Central memory CD8-positive, alpha-beta T cell (primary cell): ENCODE results near the gene GAS1.

ENCODE experiments used
- ATAC-seq: fragments of 150-1000 bp; cut with Tn5 transposase; replicated peaks from 2 replicates; pipeline ENCODE4 v1.10.0; 2022; ENCODE audit warnings: mild to moderate bottlenecking, moderate FRiP score, moderate number of reproducible peaks; ENCODE audit not compliant: poor library complexity, severe bottlenecking; ENCODE audit errors: extremely low read depth
- DNase-seq, 2 donors: peaks; one replicate each; pipeline ENCODE4 v3.0.0; 2021; ENCODE audit warnings: low spot score in 2 of 2
- H3K27ac Mint-ChIP-seq: one replicate; pipeline ENCODE4 v1.8.0; 2022; ENCODE audit warnings: low read depth, mild to moderate bottlenecking, moderate library complexity, mixed read lengths
- H3K27me3 Mint-ChIP-seq: one replicate; pipeline ENCODE4 v1.8.0; 2022; ENCODE audit warnings: mixed read lengths
- H3K36me3 Mint-ChIP-seq: one replicate; pipeline ENCODE4 v1.8.0; 2022; ENCODE audit warnings: mild to moderate bottlenecking, moderate library complexity, mixed read lengths; ENCODE audit not compliant: insufficient read depth
- H3K4me1 Mint-ChIP-seq: one replicate; pipeline ENCODE4 v1.8.0; 2022; ENCODE audit warnings: mixed read lengths
- H3K4me3 Mint-ChIP-seq: one replicate; pipeline ENCODE4 v1.8.0; 2022; ENCODE audit warnings: mild to moderate bottlenecking, moderate library complexity, mixed read lengths
- H3K9me3 Mint-ChIP-seq: one replicate; pipeline ENCODE4 v1.8.0; 2022; ENCODE audit warnings: mixed read lengths

Gene GAS1

DNA sequence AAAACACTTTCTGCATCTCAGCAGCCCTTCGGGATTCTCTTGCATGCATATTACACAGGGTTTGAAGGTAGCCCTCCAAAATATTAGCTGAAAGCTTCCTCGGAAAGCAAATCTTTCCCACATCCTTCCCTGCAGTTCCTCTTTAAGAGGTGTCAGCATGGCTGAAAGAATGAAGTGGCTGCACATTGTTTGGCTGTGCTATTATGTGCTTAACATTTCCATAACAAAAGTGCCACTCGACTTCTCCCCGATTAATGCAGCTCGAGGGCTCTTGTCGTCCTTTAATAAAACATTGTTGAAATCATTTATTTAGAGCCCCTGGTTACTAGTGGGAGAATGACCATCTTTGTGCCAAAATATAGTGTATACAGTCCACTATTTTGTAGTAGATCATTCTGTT lies 6.5 kb downstream of the GAS1 start:
- Mint-ChIP-seq H3K27me3 (peaks cover 85% of the 10 kb centered on the region), H3K4me3 (no peak overlapping the region), H3K4me1 (peaks cover 5% of the 10 kb centered on the region), H3K36me3 (no peaks in the 10 kb centered on the region), H3K27ac (no peak overlapping the region), H3K9me3 (no peaks in the 10 kb centered on the region)
- ATAC-seq (no peak), DNase-seq (no peak)

DNA sequence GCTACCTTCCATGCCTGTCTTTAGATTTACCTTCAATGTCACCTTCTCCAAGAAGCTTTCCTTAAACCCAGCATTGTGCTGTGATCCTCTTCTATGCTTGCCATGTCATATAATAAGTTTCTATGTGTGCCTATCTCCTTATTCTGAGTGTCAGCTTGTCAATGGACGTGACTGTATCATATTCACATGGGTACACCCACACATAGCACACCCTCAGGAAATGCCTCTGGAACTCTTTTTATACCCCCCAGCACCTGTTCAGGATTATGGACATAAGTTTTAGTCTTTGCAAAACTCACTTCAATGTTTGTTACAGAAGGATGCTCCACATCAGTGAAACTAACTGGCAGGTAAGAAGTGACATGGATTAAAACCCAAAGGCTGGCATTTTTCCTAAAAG lies 7.4 kb downstream of the GAS1 start:
- no peak for ATAC-seq

GRCh38 chr9:86939321-86939720 lies 8.0 kb downstream of the GAS1 start:
- H3K9me3 Mint-ChIP-seq = no peaks in the 10 kb centered on the region
- H3K36me3 Mint-ChIP-seq = no peaks in the 10 kb centered on the region
- H3K4me1 Mint-ChIP-seq = no peaks in the 10 kb centered on the region
- no peak for ATAC-seq
- peaks cover 79% of the 10 kb centered on the region for H3K27me3 Mint-ChIP-seq
- no peak overlapping the region for H3K4me3 Mint-ChIP-seq
- H3K27ac Mint-ChIP-seq = no peak overlapping the region
- DNase-seq = no peak

More for the DNA sequence above, 7.4 kb downstream of the GAS1 start:
- DNase-seq = no peak
- H3K36me3 Mint-ChIP-seq = no peaks in the 10 kb centered on the region
- no peaks in the 10 kb centered on the region for H3K4me1 Mint-ChIP-seq
- H3K9me3 Mint-ChIP-seq = no peaks in the 10 kb centered on the region
- no peak overlapping the region for H3K4me3 Mint-ChIP-seq
- H3K27ac Mint-ChIP-seq = no peak overlapping the region
- H3K27me3 Mint-ChIP-seq = peaks cover 83% of the 10 kb centered on the region

DNA sequence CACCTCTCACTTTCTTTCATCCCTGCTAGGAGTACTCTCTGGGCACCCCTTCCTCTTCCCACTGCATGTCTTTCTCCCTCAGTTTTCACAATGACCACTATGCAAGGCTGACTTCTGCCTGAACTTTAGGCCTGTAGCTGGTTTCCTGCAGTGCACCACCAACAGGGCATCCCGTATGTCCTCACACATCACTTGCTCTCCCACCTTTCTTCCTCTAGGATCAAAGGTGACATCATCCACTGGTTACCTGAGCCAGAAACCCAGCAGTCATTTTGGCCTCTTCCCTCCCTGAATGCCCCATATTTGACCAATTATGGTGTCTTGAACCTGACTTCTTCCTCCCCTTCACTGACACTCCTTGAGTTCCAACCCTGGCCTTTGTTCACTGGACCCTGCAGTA lies 8.5 kb downstream of the GAS1 start:
- no peak for ATAC-seq
- H3K9me3 Mint-ChIP-seq = no peaks in the 10 kb centered on the region
- no peak overlapping the region for H3K27ac Mint-ChIP-seq
- H3K36me3 Mint-ChIP-seq = no peaks in the 10 kb centered on the region
- H3K4me1 Mint-ChIP-seq = no peaks in the 10 kb centered on the region
- no peak for DNase-seq
- H3K4me3 Mint-ChIP-seq = no peak overlapping the region
- H3K27me3 Mint-ChIP-seq = peaks cover 79% of the 10 kb centered on the region

DNA sequence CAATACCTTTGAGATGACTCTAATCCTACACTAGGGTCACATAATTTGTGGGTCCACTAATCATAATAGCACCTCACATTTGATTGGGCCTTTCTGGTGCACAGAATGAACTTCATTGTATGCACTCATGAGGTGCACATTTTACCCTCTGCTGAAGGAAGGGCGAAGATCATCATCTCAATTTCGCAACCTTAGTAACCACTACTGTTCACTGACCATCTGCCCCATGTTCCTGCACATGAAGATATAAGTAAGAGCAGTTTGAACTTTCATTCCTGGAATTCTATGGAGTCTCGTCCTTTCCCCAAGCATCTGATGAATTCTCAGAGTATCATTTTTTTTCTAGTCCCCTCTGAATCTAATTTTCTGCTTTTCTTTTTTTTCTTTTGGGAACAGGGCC lies 21.2 kb downstream of the GAS1 start:
- ATAC-seq (no peak), DNase-seq (no peak)
- no peaks in the 10 kb centered on the region for H3K36me3 Mint-ChIP-seq
- H3K27ac Mint-ChIP-seq = no peak overlapping the region
- no peak overlapping the region for H3K4me3 Mint-ChIP-seq
- H3K27me3 Mint-ChIP-seq = peaks cover 92% of the 10 kb centered on the region
- peaks cover 7% of the 10 kb centered on the region for H3K9me3 Mint-ChIP-seq
- H3K4me1 Mint-ChIP-seq = no peaks in the 10 kb centered on the region

GRCh38 chr9:86925686-86926085 lies 21.6 kb downstream of the GAS1 start:
- Mint-ChIP-seq H3K4me3 (no peak overlapping the region), H3K36me3 (no peaks in the 10 kb centered on the region), H3K9me3 (peaks cover 7% of the 10 kb centered on the region), H3K4me1 (no peaks in the 10 kb centered on the region), H3K27ac (no peak overlapping the region), H3K27me3 (peaks cover 87% of the 10 kb centered on the region)
- ATAC-seq = no peak
- DNase-seq = no peak

DNA sequence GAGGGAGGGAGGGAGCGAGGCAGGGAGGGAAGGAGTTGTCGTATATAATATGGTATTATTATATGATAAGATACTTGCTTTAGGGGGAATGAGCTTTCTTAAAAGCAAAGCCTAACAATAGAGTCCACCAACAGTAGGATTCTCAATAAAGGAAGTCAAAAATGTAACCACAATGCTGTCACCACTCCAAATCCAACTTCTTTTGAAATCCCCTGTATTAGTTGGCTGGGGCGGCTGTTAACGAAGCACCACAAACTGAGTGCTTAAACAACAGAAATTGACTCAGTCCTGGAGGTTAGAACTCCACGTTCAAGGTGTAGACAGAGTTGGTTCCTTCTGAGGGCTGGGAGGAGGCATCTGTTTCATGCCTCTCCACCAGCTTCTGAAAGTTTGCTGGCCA lies 23.1 kb downstream of the GAS1 start:
- Mint-ChIP-seq H3K4me1 (no peaks in the 10 kb centered on the region), H3K27ac (no peak overlapping the region), H3K9me3 (no peaks in the 10 kb centered on the region), H3K27me3 (peaks cover 72% of the 10 kb centered on the region), H3K4me3 (no peak overlapping the region), H3K36me3 (no peaks in the 10 kb centered on the region)
- DNase-seq (no peak), ATAC-seq (no peak)

GRCh38 chr9:86921151-86921923 lies 26.0 kb downstream of the GAS1 start:
- no peak overlapping the region for H3K4me3 Mint-ChIP-seq
- H3K27ac Mint-ChIP-seq = no peak overlapping the region
- no peaks in the 10 kb centered on the region for H3K36me3 Mint-ChIP-seq
- no peak for ATAC-seq
- peaks cover 56% of the 10 kb centered on the region for H3K27me3 Mint-ChIP-seq
- DNase-seq = no peak
- no peaks in the 10 kb centered on the region for H3K9me3 Mint-ChIP-seq
- no peaks in the 10 kb centered on the region for H3K4me1 Mint-ChIP-seq

DNA sequence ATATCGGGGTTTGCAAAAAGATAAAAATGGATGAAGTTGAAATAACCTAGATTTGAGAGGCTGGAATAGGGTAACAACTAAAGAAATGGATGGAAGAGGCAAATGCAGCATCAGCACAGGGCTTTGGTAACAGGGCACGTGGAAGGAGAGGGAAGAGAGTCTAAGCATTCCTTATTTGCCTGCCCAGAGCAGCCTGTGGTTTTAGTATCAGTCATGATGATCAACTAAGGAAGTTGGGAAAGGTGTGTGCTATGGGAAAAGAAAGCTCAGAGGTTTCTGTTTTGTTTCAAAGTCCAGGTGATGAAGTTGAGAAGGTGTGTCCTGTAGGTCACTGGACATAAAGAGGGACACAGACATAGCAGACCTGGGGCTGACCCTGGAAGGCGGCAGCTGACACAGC lies 28.8 kb downstream of the GAS1 start:
- no peaks in the 10 kb centered on the region for H3K36me3 Mint-ChIP-seq
- no peaks in the 10 kb centered on the region for H3K4me1 Mint-ChIP-seq
- no peaks in the 10 kb centered on the region for H3K9me3 Mint-ChIP-seq
- H3K27me3 Mint-ChIP-seq = peaks cover 47% of the 10 kb centered on the region
- no peak overlapping the region for H3K27ac Mint-ChIP-seq
- no peak overlapping the region for H3K4me3 Mint-ChIP-seq
- DNase-seq (no peak), ATAC-seq (no peak)

DNA sequence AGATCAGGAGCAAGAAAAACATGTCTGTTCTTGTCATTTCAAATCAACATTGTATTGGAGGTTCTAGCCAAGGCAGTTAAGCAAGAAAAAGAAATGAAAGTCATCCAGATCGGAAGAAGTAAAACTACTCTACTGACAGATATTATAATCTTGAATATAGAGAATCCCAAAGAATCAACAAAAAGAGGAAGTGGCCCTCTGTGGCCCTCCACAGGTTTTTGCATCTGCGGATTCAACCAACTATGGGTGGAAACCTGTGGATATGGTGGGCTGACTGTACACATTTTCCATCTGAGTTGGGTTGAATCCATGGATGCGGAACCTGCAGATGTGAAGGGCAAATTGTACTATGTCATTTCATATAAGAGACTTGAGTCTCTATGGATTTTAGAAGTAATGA lies 35.1 kb downstream of the GAS1 start:
- no peak for ATAC-seq
- H3K36me3 Mint-ChIP-seq = no peaks in the 10 kb centered on the region
- H3K27me3 Mint-ChIP-seq = peaks cover 64% of the 10 kb centered on the region
- peaks cover 6% of the 10 kb centered on the region for H3K9me3 Mint-ChIP-seq
- H3K27ac Mint-ChIP-seq = no peak overlapping the region
- H3K4me3 Mint-ChIP-seq = no peak overlapping the region
- no peak for DNase-seq
- no peaks in the 10 kb centered on the region for H3K4me1 Mint-ChIP-seq

DNA sequence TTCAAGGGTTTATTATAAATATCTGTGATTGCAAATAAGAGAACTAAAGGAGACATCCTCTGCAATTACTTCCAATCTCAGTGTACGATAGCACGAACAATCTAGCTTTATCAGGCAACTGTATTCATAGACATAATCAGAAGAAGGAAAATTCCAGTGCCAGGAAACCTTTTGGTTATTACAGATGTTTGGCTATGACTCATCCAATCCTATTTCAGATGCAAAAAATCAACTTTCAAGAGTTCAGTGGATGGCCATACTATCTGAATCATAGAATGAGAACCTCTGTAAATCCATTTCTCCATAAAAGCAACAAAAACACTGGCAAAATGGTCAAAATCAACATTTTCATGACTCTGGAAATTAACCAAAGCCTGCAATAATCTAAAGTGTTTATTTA lies 37.9 kb downstream of the GAS1 start:
- no peak overlapping the region for H3K27ac Mint-ChIP-seq
- no peak for DNase-seq
- no peaks in the 10 kb centered on the region for H3K4me1 Mint-ChIP-seq
- H3K4me3 Mint-ChIP-seq = no peak overlapping the region
- peaks cover 6% of the 10 kb centered on the region for H3K9me3 Mint-ChIP-seq
- H3K36me3 Mint-ChIP-seq = no peaks in the 10 kb centered on the region
- peaks cover 83% of the 10 kb centered on the region for H3K27me3 Mint-ChIP-seq
- ATAC-seq = no peak

GRCh38 chr9:86908261-86908660 lies 39.0 kb downstream of the GAS1 start:
- Mint-ChIP-seq H3K27me3 (peaks cover 83% of the 10 kb centered on the region), H3K9me3 (peaks cover 6% of the 10 kb centered on the region), H3K27ac (no peak overlapping the region), H3K36me3 (no peaks in the 10 kb centered on the region), H3K4me3 (no peak overlapping the region), H3K4me1 (no peaks in the 10 kb centered on the region)
- ATAC-seq (no peak), DNase-seq (no peak)

- Mint-ChIP-seq H3K36me3 (no peaks in the 10 kb centered on the region), H3K27ac (no peak overlapping the region), H3K4me1 (no peaks in the 10 kb centered on the region), H3K9me3 (peaks cover 6% of the 10 kb centered on the region), H3K4me3 (no peak overlapping the region), H3K27me3 (peaks cover 89% of the 10 kb centered on the region)
- ATAC-seq (no peak), DNase-seq (no peak)
Measured at GRCh38 chr9:86907346-86907745, 40.0 kb downstream of the GAS1 start.
